ENCODE data around the gene PTPRN2. TPM values are rescaled to one million over a fixed set of nuclear protein-coding genes. Genes with fewer than 3 reads are reported as not detected.

PTPRN2 gene
- total RNA-seq, 1 experiment from 2014 or later, result 3.8 TPM

DNA sequence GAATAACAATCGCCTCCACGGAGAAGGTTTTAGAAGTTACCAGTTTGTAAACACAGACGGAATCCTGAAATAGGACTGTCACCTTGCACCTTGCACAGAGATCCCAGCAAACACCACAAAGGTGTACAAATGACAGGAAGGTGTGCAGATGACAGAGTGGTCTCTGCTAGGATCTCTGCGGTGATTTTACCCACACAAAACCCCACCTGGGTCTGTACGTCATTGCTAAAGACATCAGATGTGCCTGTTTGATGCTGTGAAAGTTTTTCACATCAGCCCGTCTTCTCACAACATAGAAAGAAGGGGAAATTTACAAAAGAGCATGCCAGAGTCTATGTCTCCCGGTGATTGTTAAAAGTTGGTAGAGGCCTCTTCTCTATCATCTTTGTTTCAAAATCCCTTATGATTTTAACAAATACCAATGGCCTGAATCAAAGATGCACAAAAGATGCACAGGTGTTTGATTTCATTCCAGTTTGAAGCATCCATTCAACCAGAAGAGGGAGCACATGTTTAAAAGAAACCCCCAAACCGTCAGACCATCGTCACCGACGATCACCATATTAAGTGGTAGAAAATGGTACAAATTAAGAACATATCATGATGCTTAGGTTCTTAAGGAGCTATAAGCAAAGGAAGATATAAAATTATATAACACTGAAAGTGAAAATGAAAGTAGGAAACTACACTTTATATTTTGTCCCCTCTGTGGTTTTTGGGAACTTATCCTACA, 576.5 kb downstream of the PTPRN2 start:
- H3K4me3 ChIP-seq, result no peak overlapping the region
- H3K9me3 ChIP-seq (replicated peaks), result no peaks in the 10 kb centered on the region
- no peak overlapping the region for H3K27ac ChIP-seq
- no peaks in the 10 kb centered on the region for H3K4me1 ChIP-seq
- DNase-seq, result no peak
- H3K36me3 ChIP-seq, result no peaks in the 10 kb centered on the region
- peaks cover 19% of the 10 kb centered on the region; the same call in 1 of the 2 replicates for H3K27me3 ChIP-seq

DNA sequence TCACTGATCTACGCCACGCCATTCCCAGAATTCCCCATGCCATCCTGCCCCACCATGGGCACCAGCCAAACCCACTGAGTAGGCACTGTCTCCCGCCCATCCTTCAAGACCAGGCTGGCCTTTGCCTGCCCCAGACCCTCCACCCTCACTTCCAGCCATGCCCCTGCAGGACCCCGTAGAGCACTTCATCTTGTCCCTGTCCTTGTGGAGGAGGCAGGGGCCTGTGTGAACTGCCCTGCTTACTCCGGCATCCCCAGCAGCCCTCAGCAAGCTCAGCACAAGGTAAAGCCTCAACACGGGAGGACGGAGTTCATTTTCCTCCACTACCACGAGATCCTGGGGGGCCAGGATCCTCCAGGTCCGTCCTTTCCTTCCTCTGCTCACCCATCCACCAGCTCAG, 577.7 kb downstream of the PTPRN2 start:
- H3K36me3 ChIP-seq, result no peaks in the 10 kb centered on the region
- no peaks in the 10 kb centered on the region for H3K9me3 ChIP-seq (replicated peaks)
- H3K4me3 ChIP-seq, result no peak overlapping the region
- H3K27ac ChIP-seq, result no peak overlapping the region
- no peaks in the 10 kb centered on the region for H3K4me1 ChIP-seq
- no peak for DNase-seq
- H3K27me3 ChIP-seq, result peaks cover 22% of the 10 kb centered on the region; the same call in 1 of the 2 replicates

- DNase-seq, result no peak
- H3K27me3 ChIP-seq, result peaks cover 25% of the 10 kb centered on the region; the same call in 1 of the 2 replicates
- H3K36me3 ChIP-seq, result no peaks in the 10 kb centered on the region
- no peak overlapping the region for H3K27ac ChIP-seq
- no peak overlapping the region for H3K4me3 ChIP-seq
- no peaks in the 10 kb centered on the region for H3K9me3 ChIP-seq (replicated peaks)
- no peaks in the 10 kb centered on the region for H3K4me1 ChIP-seq
Measured at GRCh38 chr7:158008267-158008666, 579.4 kb downstream of the PTPRN2 start.

DNA sequence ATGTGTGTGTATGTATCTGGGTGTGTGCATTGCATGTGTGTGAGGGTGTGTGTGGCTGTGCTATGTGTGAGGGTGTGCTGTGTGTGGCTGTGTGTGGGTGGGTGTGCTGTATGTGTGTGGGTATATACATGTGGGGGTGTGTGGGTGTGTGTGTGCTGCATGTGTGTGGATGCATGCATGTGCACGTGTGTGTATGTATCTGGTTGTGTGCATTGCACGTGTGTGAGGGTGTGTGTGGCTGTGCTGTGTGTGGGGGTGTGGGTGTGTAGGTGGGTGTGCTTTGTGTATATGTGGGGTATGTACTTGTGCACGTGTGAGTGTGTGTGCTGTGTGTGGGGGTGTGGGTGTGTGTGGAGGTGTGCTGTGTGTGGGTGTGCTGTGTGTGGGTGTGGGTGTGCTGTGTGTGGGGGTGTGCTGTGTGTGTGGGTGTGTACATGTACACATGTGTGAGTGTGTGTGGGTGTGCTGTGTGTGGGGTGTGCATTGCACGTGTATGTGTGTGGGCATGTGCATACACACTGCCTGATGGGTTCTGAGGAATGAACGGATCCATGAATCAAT, 579.8 kb downstream of the PTPRN2 start:
- Histone ChIP-seq H3K4me1 (no peaks in the 10 kb centered on the region), H3K9me3 (replicated peaks) (no peaks in the 10 kb centered on the region), H3K4me3 (no peak overlapping the region), H3K27ac (no peak overlapping the region), H3K36me3 (no peaks in the 10 kb centered on the region), H3K27me3 (peaks cover 25% of the 10 kb centered on the region; the same call in 1 of the 2 replicates)
- DNase-seq, result no peak

- H3K36me3 ChIP-seq, result no peaks in the 10 kb centered on the region
- DNase-seq, result no peak
- no peaks in the 10 kb centered on the region for H3K4me1 ChIP-seq
- H3K27ac ChIP-seq, result no peak overlapping the region
- H3K9me3 ChIP-seq (replicated peaks), result no peaks in the 10 kb centered on the region
- no peak overlapping the region for H3K4me3 ChIP-seq
- peaks cover 20% of the 10 kb centered on the region; the same call in 1 of the 2 replicates for H3K27me3 ChIP-seq
Measured at GRCh38 chr7:158006841-158007696, 580.6 kb downstream of the PTPRN2 start.

DNA sequence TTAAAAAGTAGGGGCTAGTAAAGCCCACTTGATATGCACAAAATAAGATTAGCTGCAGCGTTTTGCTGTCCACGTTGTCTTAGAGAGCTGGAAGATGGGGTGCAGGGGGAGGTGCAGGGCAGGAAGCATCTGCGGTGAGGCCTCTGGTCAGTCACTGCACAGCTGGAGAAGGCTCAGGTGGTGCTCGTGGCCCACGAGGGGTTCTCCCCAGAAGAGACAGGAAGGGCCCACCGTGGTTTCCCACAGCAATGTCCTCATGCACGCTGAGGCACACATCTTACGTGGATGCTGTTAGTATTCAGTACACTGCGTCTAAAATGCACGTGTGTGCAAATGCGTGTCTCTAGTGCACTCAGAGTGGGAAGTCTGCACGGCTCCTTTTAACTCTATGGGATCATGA, 582.1 kb downstream of the PTPRN2 start:
- H3K9me3 ChIP-seq (replicated peaks), result no peaks in the 10 kb centered on the region
- no peak overlapping the region for H3K4me3 ChIP-seq
- H3K4me1 ChIP-seq, result no peaks in the 10 kb centered on the region
- no peak overlapping the region for H3K27ac ChIP-seq
- H3K36me3 ChIP-seq, result no peaks in the 10 kb centered on the region
- DNase-seq, result no peak
- 0 out of 2 replicates have a peak, but pooled peaks cover 13% of the 10 kb centered on the region for H3K27me3 ChIP-seq

- no peaks in the 10 kb centered on the region for H3K9me3 ChIP-seq (replicated peaks)
- H3K27ac ChIP-seq, result no peak overlapping the region
- no peaks in the 10 kb centered on the region for H3K4me1 ChIP-seq
- 0 out of 2 replicates have a peak, but pooled peaks cover 11% of the 10 kb centered on the region for H3K27me3 ChIP-seq
- DNase-seq, result no peak
- H3K36me3 ChIP-seq, result no peaks in the 10 kb centered on the region
- no peak overlapping the region for H3K4me3 ChIP-seq
Measured at GRCh38 chr7:158004123-158004490, 583.5 kb downstream of the PTPRN2 start.

DNA sequence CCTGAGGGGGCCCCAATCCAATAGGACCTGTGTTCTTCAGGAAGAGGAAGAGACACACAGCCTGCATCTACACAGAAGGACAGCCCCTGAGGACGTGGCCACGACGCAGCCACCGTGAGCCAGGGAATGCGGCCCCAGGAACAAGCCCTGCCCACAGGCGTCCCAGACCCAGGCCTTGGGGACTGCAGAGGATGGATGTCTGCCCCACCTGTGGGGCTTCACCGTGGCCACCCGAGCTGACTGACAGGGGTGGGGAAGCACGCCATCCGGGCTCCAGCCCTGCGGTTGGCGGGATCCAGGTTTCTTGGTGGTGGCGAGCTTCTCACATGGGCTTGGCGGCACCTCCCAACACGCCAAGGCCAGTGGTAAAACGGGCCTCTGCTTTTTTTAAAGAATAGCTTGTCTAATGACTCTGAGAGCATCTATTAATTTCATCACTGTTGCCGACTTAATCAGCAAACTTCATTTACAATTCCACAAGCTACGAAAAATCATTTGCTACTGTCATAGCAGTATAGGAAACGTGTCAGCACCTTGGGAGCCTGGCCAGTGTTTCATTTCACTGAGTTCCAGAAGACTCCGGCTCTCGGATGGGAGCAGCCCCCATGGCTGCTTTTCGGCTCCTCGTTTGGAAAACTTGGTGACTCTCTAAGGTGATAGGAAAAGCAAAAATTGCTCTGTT, 584.0 kb downstream of the PTPRN2 start:
- H3K4me3 ChIP-seq, result no peak overlapping the region
- no peaks in the 10 kb centered on the region for H3K36me3 ChIP-seq
- 0 out of 2 replicates have a peak, but pooled peaks cover 6% of the 10 kb centered on the region for H3K27me3 ChIP-seq
- H3K4me1 ChIP-seq, result no peaks in the 10 kb centered on the region
- no peaks in the 10 kb centered on the region for H3K9me3 ChIP-seq (replicated peaks)
- DNase-seq, result no peak
- no peak overlapping the region for H3K27ac ChIP-seq

DNA sequence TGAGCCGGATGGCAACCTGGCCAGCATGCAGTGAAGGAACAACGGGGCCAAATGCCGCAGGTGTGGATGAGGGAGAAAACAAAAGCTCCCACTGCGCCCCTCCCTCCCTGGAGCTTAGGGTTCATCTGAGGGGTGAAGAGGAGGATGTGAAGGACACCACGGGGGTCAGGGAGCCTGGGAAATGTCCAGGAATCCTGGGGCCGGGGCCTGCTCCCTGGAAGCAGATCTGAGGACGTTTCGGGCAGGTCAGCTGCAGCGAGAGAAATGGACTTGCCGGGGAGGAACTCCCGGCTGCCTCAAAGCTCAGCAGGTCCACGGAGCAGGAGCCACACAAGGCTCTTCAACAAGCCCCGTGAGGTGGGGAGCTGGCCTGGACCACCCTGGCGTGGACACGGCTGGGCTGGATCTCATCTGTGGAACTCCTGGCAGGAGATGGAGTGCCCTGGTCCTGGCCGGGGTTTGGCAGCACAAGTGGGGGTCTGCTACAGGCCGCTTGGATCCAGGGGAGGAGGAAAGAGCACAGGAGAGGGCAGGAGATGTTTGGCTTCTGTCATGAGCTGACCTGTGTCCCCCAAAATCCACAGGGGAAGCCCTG, 585.0 kb downstream of the PTPRN2 start:
- H3K36me3 ChIP-seq, result no peaks in the 10 kb centered on the region
- 0 out of 2 replicates have a peak, but pooled peaks cover 6% of the 10 kb centered on the region for H3K27me3 ChIP-seq
- H3K27ac ChIP-seq, result no peak overlapping the region
- no peak overlapping the region for H3K4me3 ChIP-seq
- no peaks in the 10 kb centered on the region for H3K9me3 ChIP-seq (replicated peaks)
- no peaks in the 10 kb centered on the region for H3K4me1 ChIP-seq
- no peak for DNase-seq

DNA sequence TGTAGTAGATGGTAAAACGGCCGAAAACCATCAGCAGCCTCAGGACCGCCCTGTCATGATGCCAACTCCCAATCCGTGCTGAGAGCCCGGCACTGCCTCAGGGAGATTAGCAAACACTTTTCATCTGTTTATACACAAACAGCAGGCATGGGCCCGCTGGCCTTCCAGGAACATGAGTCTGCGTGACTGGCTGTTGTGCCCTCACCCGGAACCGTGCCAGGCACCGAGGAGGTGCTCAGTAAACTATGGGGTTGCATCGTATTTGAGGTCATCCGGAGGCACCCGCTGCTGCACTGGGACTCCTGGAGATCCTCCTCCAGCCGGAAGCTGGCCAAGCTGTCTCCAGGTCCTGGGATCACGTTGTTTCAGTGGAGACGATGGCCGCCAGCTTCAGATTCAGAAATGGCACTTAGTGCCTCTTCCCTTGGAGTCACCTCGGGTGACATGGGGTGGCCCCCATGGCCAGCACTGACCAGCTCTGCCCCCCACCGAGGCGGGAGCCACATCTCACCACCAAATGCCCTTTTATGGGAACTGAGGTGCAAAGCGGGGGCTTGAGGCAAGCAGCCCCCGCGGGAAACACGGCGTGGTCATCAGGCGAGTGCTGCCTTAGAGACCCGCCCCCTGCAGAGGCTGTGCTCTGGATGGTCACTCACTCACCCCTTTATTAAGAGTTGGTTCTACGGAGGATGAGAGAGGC, 585.9 kb downstream of the PTPRN2 start:
- Histone ChIP-seq H3K27me3 (0 out of 2 replicates have a peak, but pooled peaks cover 6% of the 10 kb centered on the region), H3K4me1 (no peaks in the 10 kb centered on the region), H3K4me3 (no peak overlapping the region), H3K27ac (no peak overlapping the region), H3K9me3 (replicated peaks) (no peaks in the 10 kb centered on the region), H3K36me3 (no peaks in the 10 kb centered on the region)
- DNase-seq, result no peak

DNA sequence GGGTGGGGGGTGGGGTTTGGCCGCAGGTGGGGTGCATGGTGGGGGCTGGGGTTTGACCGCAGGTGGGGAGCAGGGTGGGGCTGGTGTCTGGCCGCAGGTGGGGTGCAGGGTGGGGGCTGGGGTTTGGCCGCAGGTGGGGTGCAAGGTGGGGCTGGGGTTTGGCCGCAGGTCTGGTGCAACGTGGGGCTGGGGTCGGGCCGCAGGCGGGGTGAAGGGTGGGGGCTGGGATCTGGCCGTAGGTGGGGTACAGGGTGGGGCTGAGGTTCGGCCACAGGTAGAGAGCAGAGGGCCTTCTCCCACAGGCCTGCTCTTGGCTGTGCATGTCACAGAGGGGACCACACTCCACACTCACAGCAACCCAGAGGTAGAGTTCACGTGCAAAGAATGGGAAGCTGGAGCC, 586.6 kb downstream of the PTPRN2 start:
- H3K27ac ChIP-seq, result no peak overlapping the region
- no peaks in the 10 kb centered on the region for H3K4me1 ChIP-seq
- no peak for DNase-seq
- H3K27me3 ChIP-seq, result 0 out of 2 replicates have a peak, but pooled peaks cover 6% of the 10 kb centered on the region
- H3K36me3 ChIP-seq, result no peaks in the 10 kb centered on the region
- no peak overlapping the region for H3K4me3 ChIP-seq
- no peaks in the 10 kb centered on the region for H3K9me3 ChIP-seq (replicated peaks)

DNA sequence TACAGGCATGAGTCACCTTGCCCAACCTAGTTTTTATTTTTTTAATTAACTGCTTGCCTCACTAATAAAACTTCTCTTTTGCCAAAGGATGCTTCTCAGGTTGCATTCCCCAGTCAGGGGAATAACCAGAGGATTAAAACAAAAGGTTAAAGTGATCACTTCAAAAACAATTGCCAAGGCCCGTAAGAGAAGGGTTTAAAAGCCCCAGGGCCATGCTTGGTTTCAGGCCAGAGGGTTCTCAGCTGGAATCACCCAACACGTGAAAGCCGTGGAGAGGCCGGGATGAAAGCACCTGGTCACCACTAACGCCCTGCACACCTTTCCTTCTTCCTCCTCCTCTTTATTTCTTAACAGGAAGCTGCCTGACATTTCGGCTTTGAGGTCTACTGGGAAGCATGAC, 587.5 kb downstream of the PTPRN2 start:
- Histone ChIP-seq H3K4me1 (no peaks in the 10 kb centered on the region), H3K27me3 (0 out of 2 replicates have a peak, but pooled peaks cover 6% of the 10 kb centered on the region), H3K9me3 (replicated peaks) (no peaks in the 10 kb centered on the region), H3K27ac (no peak overlapping the region), H3K36me3 (no peaks in the 10 kb centered on the region), H3K4me3 (no peak overlapping the region)
- DNase-seq, result no peak

DNA sequence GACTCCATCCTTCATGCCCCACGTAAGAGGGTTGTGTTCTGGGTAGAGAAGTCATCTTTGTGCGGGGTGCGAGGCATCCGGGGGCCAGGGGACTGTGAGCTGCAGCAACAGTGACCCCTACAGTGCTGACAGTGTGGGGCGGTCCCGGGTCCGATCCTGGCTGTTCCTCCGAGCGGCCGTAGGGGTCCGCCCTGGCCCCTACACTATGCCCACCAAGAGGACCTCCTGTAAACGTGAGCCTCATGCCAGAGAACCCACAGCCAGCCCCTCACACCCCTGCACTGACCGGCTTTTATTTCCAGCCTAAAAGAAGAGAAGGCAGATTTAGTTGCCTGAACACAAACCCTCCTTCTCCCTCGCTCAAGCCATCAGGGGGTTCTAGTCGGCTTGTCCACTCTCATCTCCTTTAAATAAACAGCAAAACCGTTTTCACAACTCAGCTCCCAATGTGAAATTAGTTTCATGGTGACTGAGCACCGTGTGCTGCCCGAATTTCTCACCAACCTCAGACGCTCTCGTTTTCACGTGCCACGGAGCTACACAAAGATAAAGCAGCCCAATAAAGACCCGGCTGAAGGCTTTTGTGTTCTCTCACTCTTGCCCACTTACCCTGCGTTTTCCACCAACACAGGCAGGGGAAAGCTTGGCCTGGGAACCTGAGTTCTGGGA, 588.6 kb downstream of the PTPRN2 start:
- Histone ChIP-seq H3K27me3 (no peaks in the 10 kb centered on the region), H3K36me3 (no peaks in the 10 kb centered on the region), H3K9me3 (replicated peaks) (no peaks in the 10 kb centered on the region), H3K27ac (no peak overlapping the region), H3K4me1 (no peaks in the 10 kb centered on the region), H3K4me3 (no peak overlapping the region)
- DNase-seq, result no peak
